SK-N-SH treated with all-trans-retinoic acid at 6 μM for 48 hours (cell line): ENCODE measurements around the gene HSF2BP.

ENCODE experiments used
- CSRNP3 ChIP-seq: fragments of 250-450 bp; sonication (Bioruptor Pico); IDR thresholded peaks from 2 replicates; pipeline ENCODE4 v1.5.1; 2021; ENCODE audit warnings: mild to moderate bottlenecking, moderate library complexity
- GLIS3 ChIP-seq: fragments of 250-450 bp; sonication (Bioruptor Pico); IDR thresholded peaks from 2 replicates; pipeline ENCODE4 v1.5.0; 2020; ENCODE audit warnings: mild to moderate bottlenecking, moderate library complexity
- SNAI2 ChIP-seq: fragments of 250-450 bp; sonication (Bioruptor Pico); IDR thresholded peaks from 2 replicates; pipeline ENCODE4 v1.5.0; 2020; ENCODE audit warnings: mild to moderate bottlenecking, moderate library complexity
- ZFP3 ChIP-seq: fragments of 250-450 bp; sonication (Bioruptor Pico); IDR thresholded peaks from 2 replicates; pipeline ENCODE4 v1.5.0; 2020; ENCODE audit warnings: mild to moderate bottlenecking, moderate library complexity

DNA sequence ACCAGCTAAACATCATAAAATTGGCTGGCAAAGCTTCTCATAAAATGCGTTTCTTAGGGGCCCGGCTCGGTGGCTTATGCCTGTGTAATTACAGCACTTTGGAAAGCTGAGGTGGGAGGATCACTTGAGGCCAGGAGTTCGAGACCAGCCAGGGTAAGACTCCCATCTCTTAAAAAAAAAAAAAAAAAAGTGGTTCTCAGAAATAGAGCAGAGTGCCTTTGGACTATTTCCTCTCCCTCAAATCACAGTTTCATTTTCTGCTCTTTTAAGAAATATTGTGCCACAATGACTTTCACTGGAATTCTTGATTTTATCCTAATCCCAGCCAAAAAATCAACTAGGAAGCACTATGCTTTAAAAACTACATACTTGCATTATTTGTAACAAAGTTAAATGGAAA is 13.3 kb downstream of the HSF2BP start:
- TF ChIP-seq ZFP3 (CRISPR knock-in tag), result no peak
- TF ChIP-seq GLIS3 (CRISPR knock-in tag), result no peak
- no peak for TF ChIP-seq CSRNP3 (CRISPR knock-in tag)
- no peak for TF ChIP-seq SNAI2 (CRISPR knock-in tag)
